Heart left ventricle (tissue), 13 donors: ENCODE results near the gene DPP10.

ENCODE experiments used
- CTCF ChIP-seq, 12 donors: fragments of 200-600 bp; sonication (generic) in 4 of 12; IDR thresholded peaks; one replicate each; pipeline versions ENCODE4 v1.5.0 to v1.8.0; 2018 to 2022; ENCODE audit warnings: antibody characterized with exemption in 12 of 12, mild to moderate bottlenecking in 5 of 12
- POLR2A ChIP-seq, 2 donors: fragments of 450-650 bp; IDR thresholded peaks; one replicate each; pipeline ENCODE4 v1.6.1; 2017; ENCODE audit warnings: antibody characterized with exemption in 2 of 2, mild to moderate bottlenecking in 2 of 2, moderate library complexity in 2 of 2
- donor health status: ischemic (EF 13 %, LVEDD 7.1; RV severe dilation, severe dysfunction).
- donor health status: DM: no; HTN: yes; CAD: no.
- donor health status: DM: no; HTN: no; CAD: no.
- donor health status: ischemic (EF 25% LVEDD 6.9; RV normal size, moderate dysfunction).
- donor health status: ischemic (EF 25% LVEDD 5.7; RV mildly dilated, moderate dysfunction).
- donor health status: ischemic (EF 35%, LVEDD 5.7; RV mildly dilated, moderate dysfunction).
- donor health status: nonischemic (EF 11% LVEDD 7.7; RV severe dilation, severe dysfunction).
- donor health status: DM: yes; HTN: yes; CAD: no.
- donor health status: PGD.
- donor health status: ischemic (EF 29% LVEDD 5.4; RV normal size, mild dysfunction).
- donor health status: nonischemic (EF 23%, LVEDD 6.1; RV moderate dilation, normal function).

- no peak for TF ChIP-seq CTCF (IDR thresholded peaks at IDR 0.05)
- TF ChIP-seq POLR2A (IDR thresholded peaks at IDR 0.05), result no peak
Observed at GRCh38 chr2:115684345-115684744, 1241.9 kb downstream of the DPP10 start.
